ENCODE data around the gene PSG11.
"Not testable (repeated sequence)": the region's sequence is repeated elsewhere in the genome, so short reads cannot be mapped to it uniquely, and the experiment has no call there.

The PSG11 gene

DNA sequence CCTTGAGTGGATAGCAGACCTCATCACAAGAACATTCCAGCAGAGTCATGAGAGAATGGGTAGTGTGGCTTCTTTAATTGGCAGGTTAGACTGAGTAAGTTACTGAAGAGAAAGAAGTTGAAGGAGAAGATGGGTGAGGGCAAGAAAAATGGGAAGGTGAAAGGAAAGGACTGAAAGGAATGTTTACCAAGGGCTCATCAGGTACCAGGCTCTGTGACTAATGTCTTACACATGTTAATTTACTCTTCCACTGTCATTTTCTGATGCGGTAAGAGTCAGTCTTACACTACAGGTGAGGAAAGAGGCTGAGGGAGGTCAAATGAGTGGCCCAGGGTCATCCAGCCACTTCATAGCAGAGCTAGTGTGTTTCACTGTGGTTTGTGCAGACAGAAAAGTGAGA, 22.6 kb downstream of the PSG11 start:
- not testable (repeated sequence) for H3K4me3 ChIP-seq (ENCODE audit: low read depth, low read length); DNase-seq (ENCODE audit: low read depth)

DNA sequence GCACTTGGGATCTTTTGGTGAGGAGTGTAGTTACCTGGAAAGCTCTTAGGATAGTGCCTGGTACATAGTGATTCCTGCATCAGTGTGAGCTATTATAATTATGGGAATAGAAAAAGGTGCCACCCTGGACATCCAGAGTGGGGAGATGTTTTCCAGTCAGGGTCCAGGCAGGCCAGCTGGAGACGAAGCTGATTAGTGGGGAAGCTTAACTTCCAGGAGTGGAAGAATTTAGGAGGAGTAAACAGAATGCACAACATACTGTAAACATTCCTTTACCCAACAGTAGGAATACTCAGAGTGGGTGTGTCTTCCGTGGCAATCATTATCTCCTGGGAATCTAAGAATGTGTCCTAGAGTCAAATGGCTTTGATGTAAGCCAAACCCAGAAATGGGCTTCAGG, 23.3 kb downstream of the PSG11 start:
- not testable (repeated sequence) for DNase-seq (ENCODE audit: low read depth)

DNA sequence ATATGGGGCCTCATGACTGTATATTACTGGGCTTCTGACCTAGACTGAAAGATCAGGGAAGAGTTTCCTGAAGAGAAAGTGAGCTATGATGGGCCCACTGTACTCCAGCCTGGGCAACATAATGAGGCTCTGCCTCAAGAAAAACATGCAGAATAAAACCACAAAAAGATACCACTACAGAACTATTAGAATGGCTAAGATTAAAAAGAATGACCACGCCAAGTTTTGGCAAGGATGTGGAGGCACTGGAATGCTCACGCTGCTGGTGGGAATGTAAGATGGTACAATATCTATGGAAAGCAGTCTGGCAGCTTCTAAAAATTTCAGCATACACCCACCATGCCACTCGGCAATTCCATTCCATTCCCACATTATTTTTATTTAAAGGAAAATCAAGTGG, 30.1 kb downstream of the PSG11 start:
- H3K4me3 ChIP-seq (ENCODE audit: low read depth, low read length); DNase-seq (ENCODE audit: low read depth): not testable (repeated sequence)

More for the DNA sequence above, 23.3 kb downstream of the PSG11 start:
- H3K4me3 ChIP-seq (ENCODE audit: low read depth, low read length), result not testable (repeated sequence)

DNA sequence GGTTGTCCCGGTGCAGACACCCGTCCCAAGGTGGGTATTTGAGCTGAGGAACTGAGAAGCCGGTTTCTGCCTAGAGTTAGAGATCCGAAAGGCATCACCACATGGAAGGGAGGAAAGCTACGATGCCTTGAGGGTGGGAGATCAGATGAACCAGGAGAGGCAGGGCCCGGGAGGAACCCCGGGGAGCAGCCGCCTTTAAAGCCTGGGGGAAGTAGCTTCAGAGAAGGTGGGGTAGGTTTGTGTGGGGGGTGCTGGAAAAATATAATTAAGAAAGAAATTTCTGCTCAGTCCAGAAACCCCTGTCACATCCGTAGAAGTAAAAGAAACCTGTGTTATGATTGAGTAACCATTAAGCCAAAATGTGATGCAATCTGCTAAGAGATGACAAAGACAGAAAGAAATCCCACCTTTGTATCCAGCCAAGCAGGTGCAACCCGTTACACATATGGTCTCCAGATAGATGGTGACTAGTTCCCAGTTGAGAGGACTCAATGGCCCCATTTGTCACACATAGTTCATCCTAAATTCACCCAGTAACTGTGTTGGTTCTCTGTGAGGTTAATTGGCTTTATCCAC, 34.2 kb downstream of the PSG11 start:
- H3K4me3 ChIP-seq (ENCODE audit: low read depth, low read length), result not testable (repeated sequence)

DNA sequence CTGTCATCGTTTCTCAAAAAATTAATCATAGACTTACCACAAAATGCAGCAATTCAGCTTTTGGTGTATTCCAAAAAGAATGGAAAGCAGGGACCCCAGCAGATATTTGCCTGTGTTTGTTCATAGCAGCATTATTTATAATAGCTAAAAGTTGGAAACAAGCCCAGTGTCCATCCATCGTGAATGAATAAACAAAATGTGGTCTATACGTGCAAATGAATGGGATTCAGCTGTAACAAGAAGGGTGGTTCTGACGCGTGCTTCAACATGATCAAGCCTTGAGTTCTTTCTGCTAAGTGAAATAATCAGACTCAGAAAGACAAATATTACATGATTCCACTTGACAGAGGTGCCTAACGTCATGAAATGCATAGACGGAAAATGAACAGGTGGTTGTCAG, 36.4 kb downstream of the PSG11 start:
- no peak overlapping the region for H3K4me3 ChIP-seq (ENCODE audit: low read depth, low read length)
- TF ChIP-seq, protein P1, sequence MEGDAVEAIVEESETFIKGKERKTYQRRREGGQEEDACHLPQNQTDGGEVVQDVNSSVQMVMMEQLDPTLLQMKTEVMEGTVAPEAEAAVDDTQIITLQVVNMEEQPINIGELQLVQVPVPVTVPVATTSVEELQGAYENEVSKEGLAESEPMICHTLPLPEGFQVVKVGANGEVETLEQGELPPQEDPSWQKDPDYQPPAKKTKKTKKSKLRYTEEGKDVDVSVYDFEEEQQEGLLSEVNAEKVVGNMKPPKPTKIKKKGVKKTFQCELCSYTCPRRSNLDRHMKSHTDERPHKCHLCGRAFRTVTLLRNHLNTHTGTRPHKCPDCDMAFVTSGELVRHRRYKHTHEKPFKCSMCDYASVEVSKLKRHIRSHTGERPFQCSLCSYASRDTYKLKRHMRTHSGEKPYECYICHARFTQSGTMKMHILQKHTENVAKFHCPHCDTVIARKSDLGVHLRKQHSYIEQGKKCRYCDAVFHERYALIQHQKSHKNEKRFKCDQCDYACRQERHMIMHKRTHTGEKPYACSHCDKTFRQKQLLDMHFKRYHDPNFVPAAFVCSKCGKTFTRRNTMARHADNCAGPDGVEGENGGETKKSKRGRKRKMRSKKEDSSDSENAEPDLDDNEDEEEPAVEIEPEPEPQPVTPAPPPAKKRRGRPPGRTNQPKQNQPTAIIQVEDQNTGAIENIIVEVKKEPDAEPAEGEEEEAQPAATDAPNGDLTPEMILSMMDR (IDR thresholded peaks at IDR 0.05; ENCODE audit: control insufficient read depth, extremely low read depth, insufficient read depth), result no peak
- peak; percentile 1 for DNase-seq (ENCODE audit: low read depth)

More for the DNA sequence above, 34.2 kb downstream of the PSG11 start:
- not testable (repeated sequence) for DNase-seq (ENCODE audit: low read depth)

DNA sequence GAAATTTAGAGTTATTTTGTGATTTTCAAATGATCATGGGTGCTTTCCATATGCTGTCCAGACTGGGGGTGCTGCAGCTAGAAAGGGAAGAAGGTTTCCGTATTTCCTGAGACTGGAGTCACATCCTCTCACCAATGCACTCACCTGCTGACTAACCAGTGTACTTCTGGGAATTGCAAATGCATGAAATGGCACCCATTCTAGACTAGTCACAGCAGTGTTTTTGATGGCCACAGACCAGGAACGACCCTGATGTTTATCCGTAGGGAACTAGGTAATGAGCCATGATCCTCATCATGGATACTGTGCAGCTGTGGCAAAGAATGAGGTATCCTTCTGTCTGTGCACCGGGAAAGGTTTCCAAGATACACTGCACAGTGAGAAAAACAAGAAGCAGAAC, 37.1 kb downstream of the PSG11 start:
- not testable (repeated sequence) for DNase-seq (ENCODE audit: low read depth)

DNA sequence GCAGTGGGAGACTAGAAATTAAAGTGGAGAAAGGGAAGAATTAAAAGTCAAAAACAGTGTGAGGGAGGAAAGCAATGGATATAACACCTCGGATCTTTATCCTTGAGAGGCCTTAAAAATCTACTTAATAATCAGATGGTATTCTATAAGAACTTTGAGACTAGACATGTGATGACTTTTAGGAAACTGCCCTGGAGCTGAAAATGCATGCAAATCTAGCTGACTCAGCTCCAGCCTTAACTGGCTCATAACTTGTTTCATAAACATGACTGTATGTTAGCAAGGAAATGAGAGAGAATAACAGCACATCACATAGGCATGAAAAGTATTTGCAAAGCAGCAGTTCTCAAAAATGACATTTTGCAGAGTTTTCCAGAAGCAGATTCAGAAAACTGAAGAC, 38.1 kb downstream of the PSG11 start:
- DNase-seq (ENCODE audit: low read depth); H3K4me3 ChIP-seq (ENCODE audit: low read depth, low read length): not testable (repeated sequence)

More for the DNA sequence above, 37.1 kb downstream of the PSG11 start:
- not testable (repeated sequence) for H3K4me3 ChIP-seq (ENCODE audit: low read depth, low read length)

DNA sequence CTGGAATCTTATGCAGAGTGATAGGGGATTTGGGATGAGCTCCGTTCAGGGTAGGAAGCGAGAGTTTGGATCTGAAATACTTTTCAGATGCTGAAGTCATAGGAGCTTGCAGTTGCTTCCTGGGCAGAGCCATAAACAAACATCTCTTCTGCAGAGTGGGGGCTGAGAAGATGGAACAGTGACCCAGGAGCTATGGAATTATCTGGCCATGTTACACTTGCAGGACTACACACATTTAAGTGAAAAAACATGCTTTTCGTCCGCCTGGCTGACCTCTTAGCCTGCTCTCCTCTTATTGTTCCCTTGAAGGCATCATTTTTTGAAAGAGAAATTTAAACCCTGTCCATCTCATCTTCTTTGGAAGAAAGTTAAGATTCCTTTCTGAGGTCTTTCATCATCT, 40.7 kb downstream of the PSG11 start:
- no peak overlapping the region for H3K4me3 ChIP-seq (ENCODE audit: low read depth, low read length)
- no peak for DNase-seq (ENCODE audit: low read depth)
- TF ChIP-seq, protein P1 (IDR thresholded peaks at IDR 0.05; ENCODE audit: control insufficient read depth, extremely low read depth, insufficient read depth), result no peak

DNA sequence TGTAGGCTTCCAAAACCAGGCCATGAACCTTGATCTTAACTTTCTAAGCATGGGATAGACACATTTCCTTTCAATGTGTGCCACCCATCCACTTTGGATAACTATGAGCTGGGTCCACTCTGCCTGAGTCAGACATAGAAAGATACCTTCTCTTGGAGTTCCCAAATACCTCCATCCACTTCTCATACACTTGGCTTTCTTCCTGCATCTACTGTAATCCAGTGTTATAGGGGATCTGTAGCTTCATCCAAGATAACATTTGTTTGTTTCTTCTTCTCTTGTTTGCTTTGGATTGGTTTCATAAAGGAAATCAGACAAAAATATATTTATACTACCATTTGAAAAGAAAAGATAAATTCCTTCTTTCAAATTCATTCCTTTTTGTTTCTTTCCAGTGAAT, 44.2 kb downstream of the PSG11 start:
- not testable (repeated sequence) for H3K4me3 ChIP-seq (ENCODE audit: low read depth, low read length); DNase-seq (ENCODE audit: low read depth)

DNA sequence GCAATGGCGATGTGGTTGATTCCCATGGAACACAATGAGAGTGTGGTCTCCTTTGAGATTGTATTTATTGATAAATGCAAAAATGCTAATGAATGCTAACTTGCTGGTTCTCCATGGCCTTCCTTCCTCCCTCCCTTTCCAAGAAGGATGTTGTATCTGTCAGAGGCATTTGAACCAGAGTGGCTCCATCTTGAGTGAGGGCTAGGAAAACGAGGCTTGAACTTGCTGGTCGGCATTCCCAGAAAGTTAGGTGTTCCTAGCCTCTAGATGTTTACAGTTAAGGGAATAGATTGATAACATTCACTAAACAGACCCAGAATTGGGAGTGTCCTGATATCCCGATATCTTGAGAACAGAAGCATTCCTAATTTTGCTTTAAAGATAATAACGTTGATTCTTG, 54.8 kb downstream of the PSG11 start:
- not testable (repeated sequence) for H3K4me3 ChIP-seq (ENCODE audit: low read depth, low read length); DNase-seq (ENCODE audit: low read depth)

DNA sequence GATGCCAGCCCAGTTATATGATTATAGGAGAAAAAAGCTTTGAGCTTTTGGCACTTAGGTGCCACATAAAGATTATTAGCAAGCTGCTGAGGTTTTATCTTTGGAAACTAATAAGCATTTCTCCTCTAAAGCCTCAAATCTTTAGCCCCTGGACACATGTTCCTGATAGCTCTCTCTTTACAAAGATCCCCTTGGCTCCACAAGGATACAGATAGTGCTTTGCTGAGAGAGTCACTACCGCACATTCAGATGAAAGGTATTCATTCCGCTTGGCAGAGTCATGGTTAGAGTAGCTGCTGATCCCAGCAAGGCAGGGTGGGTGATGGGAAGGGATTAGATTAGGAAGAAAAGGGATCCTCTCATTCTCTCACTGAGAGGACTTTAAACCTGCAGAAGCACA, 61.1 kb downstream of the PSG11 start:
- no peak for DNase-seq (ENCODE audit: low read depth)

More for the DNA sequence above, 61.1 kb downstream of the PSG11 start:
- TF ChIP-seq, protein P1 (IDR thresholded peaks at IDR 0.05; ENCODE audit: control insufficient read depth, extremely low read depth, insufficient read depth), result no peak
- no peak overlapping the region for H3K4me3 ChIP-seq (ENCODE audit: low read depth, low read length)
